EL (cell line): ENCODE measurements around the gene MAGEB17.
"Not testable (repeated sequence)": the region's sequence is repeated elsewhere in the genome, so short reads cannot be mapped to it uniquely, and the experiment has no call there.

Experiments used
- DNase-seq: peaks from one replicate; pipeline ENCODE4 v3.0.0-alpha.2; 2016

Gene MAGEB17

GRCh38 chrX:16160729-16161128, 6.6 kb upstream of the MAGEB17 start:
- peak; percentile 87 for DNase-seq

- DNase-seq: not testable (repeated sequence)
These were observed 6.1 kb upstream of the MAGEB17 start for GRCh38 chrX:16161173-16161572.

GRCh38 chrX:16162391-16162790, 4.9 kb upstream of the MAGEB17 start:
- no peak for DNase-seq

- no peak for DNase-seq
These were observed 2.5 kb upstream of the MAGEB17 start for GRCh38 chrX:16164748-16165147.

- no peak for DNase-seq
These were observed 3.8 kb downstream of the MAGEB17 start for GRCh38 chrX:16171039-16171438.

GRCh38 chrX:16171944-16172343, 4.7 kb downstream of the MAGEB17 start:
- no peak for DNase-seq

- no peak for DNase-seq
These were observed 5.1 kb downstream of the MAGEB17 start for GRCh38 chrX:16172391-16172790.

- no peak for DNase-seq
These were observed 8.2 kb downstream of the MAGEB17 start for GRCh38 chrX:16175329-16176061.

- no peak for DNase-seq
These were observed 10.0 kb downstream of the MAGEB17 start for GRCh38 chrX:16177260-16177659.

- not testable (repeated sequence) for DNase-seq
These were observed 16.6 kb downstream of the MAGEB17 start for GRCh38 chrX:16183843-16184242.

GRCh38 chrX:16185725-16186136, 18.4 kb downstream of the MAGEB17 start:
- DNase-seq: peak; percentile 84

- no peak for DNase-seq
These were observed 19.2 kb downstream of the MAGEB17 start for GRCh38 chrX:16186380-16187007.

GRCh38 chrX:16187024-16187760, 19.9 kb downstream of the MAGEB17 start:
- DNase-seq: peak; percentile 4

- peak; percentile 4 for DNase-seq
These were observed 21.4 kb downstream of the MAGEB17 start for GRCh38 chrX:16188687-16189086.

- DNase-seq: no peak
These were observed 24.3 kb downstream of the MAGEB17 start for GRCh38 chrX:16191605-16192004.

- DNase-seq: peak; percentile 4
These were observed 29.5 kb downstream of the MAGEB17 start for GRCh38 chrX:16196829-16197228.

GRCh38 chrX:16199343-16199742, 32.1 kb downstream of the MAGEB17 start:
- no peak for DNase-seq

GRCh38 chrX:16202943-16203342, 35.7 kb downstream of the MAGEB17 start:
- no peak for DNase-seq

- DNase-seq: no peak
These were observed 37.3 kb downstream of the MAGEB17 start for GRCh38 chrX:16204538-16204937.

GRCh38 chrX:16205840-16206239, 38.6 kb downstream of the MAGEB17 start:
- DNase-seq: no peak

- no peak for DNase-seq
These were observed 40.4 kb downstream of the MAGEB17 start for GRCh38 chrX:16207634-16208033.

GRCh38 chrX:16208601-16209000, 41.3 kb downstream of the MAGEB17 start:
- DNase-seq: no peak

- DNase-seq: no peak
These were observed 42.8 kb downstream of the MAGEB17 start for GRCh38 chrX:16210061-16210460.

- peak; percentile 39 for DNase-seq
These were observed 44.7 kb downstream of the MAGEB17 start for GRCh38 chrX:16212024-16212423.
